CD14-positive monocyte (primary cell): ENCODE results near the gene SYNPO. TPM values are rescaled to one million over a fixed set of nuclear protein-coding genes. Genes with fewer than 3 reads are reported as not detected.

Source experiments
- DNase-seq, 3 donors: peaks; one replicate each; pipeline ENCODE4 v3.0.0-alpha.2; 2011 to 2022
- H2AFZ ChIP-seq: 2 replicates; pipeline ENCODE4 v1.6.0; 2012; ENCODE audit warnings: mild to moderate bottlenecking, low read depth, low read length, inconsistent platforms; ENCODE audit not compliant: insufficient read depth, poor library complexity, severe bottlenecking
- H3K27ac ChIP-seq, 2 donors: 1 replicate in 1 of 2; 2 replicates in 1 of 2; pipeline ENCODE4 v1.5.1; 2012 to 2013; ENCODE audit warnings: low read length in 2 of 2, control low read depth in 1 of 2, inconsistent platforms in 1 of 2, low read depth in 1 of 2, mild to moderate bottlenecking in 1 of 2
- H3K27me3 ChIP-seq, 2 donors: one replicate each; pipeline versions ENCODE4 v1.6.0 to v1.6.1; 2011 to 2013; ENCODE audit warnings: low read length in 2 of 2; ENCODE audit not compliant: control insufficient read depth in 2 of 2, insufficient read depth in 2 of 2
- H3K36me3 ChIP-seq, 2 donors: replicated peaks in 1 of 2; 1 replicate in 1 of 2; 2 replicates in 1 of 2; pipeline versions ENCODE4 v1.5.1 to v1.6.1; 2012 to 2013; ENCODE audit warnings: low read length in 2 of 2, control low read depth in 1 of 2, inconsistent platforms in 1 of 2, mild to moderate bottlenecking in 1 of 2; ENCODE audit not compliant: insufficient read depth in 2 of 2, control insufficient read depth in 1 of 2
- H3K4me1 ChIP-seq, 2 donors: 1 replicate in 1 of 2; 2 replicates in 1 of 2; pipeline versions ENCODE4 v1.5.1 to v1.6.1; 2012 to 2013; ENCODE audit warnings: low read length in 2 of 2, control low read depth in 1 of 2, inconsistent platforms in 1 of 2, mild to moderate bottlenecking in 1 of 2, moderate library complexity in 1 of 2; ENCODE audit not compliant: insufficient read depth in 2 of 2, control insufficient read depth in 1 of 2
- H3K4me2 ChIP-seq: replicated peaks from 2 replicates; pipeline ENCODE3; 2012; ENCODE audit warnings: low read length, moderate library complexity, mild to moderate bottlenecking; ENCODE audit not compliant: poor library complexity, severe bottlenecking; ENCODE audit errors: extremely low read depth
- H3K4me3 ChIP-seq, 3 experiments: fragments of 200-600 bp in 1 of 3; sonication (generic) in 1 of 3; replicated peaks in 1 of 3; 1 replicate in 2 of 3; 2 replicates in 1 of 3; pipeline ENCODE4 v1.5.1; 2011 to 2013; ENCODE audit warnings: low read length in 3 of 3, mild to moderate bottlenecking in 3 of 3, control low read depth in 2 of 3, low read depth in 2 of 3, inconsistent platforms in 1 of 3, moderate library complexity in 1 of 3
- H3K79me2 ChIP-seq: 2 replicates; pipeline ENCODE4 v1.6.0; 2012; ENCODE audit warnings: mild to moderate bottlenecking, control low read depth, inconsistent platforms, low read length, moderate library complexity; ENCODE audit not compliant: insufficient read depth
- H3K9ac ChIP-seq: 2 replicates; pipeline ENCODE4 v1.6.0; 2017; ENCODE audit warnings: low read length, mild to moderate bottlenecking; ENCODE audit not compliant: insufficient read depth, poor library complexity, severe bottlenecking
- H3K9me3 ChIP-seq, 2 donors: replicated peaks in 1 of 2; 1 replicate in 1 of 2; 2 replicates in 1 of 2; pipeline versions ENCODE4 v1.5.1 to v1.6.1; 2012 to 2013; ENCODE audit warnings: low read length in 2 of 2, control low read depth in 1 of 2; ENCODE audit not compliant: control insufficient read depth in 1 of 2, insufficient read depth in 1 of 2
- H4K20me1 ChIP-seq: 2 replicates; pipeline ENCODE4 v1.6.0; 2012; ENCODE audit warnings: mild to moderate bottlenecking, low read length, control low read depth, moderate library complexity; ENCODE audit not compliant: insufficient read depth
- H3K27ac Mint-ChIP-seq, 7 donors: one replicate each; pipeline ENCODE4 v1.8.0; 2020; ENCODE audit warnings: mild to moderate bottlenecking in 7 of 7, mixed read lengths in 7 of 7, moderate library complexity in 6 of 7, inconsistent platforms in 2 of 7
- H3K27me3 Mint-ChIP-seq, 3 donors: one replicate each; pipeline ENCODE4 v1.8.0; 2021 to 2022; ENCODE audit warnings: low read depth in 3 of 3, mild to moderate bottlenecking in 3 of 3, mixed read lengths in 3 of 3, moderate library complexity in 3 of 3, inconsistent platforms in 1 of 3
- H3K36me3 Mint-ChIP-seq, 2 donors: one replicate each; pipeline ENCODE4 v1.8.0; 2020; ENCODE audit warnings: mixed read lengths in 2 of 2, inconsistent platforms in 1 of 2, mild to moderate bottlenecking in 1 of 2
- H3K4me1 Mint-ChIP-seq: one replicate; pipeline ENCODE4 v1.8.0; 2020; ENCODE audit warnings: mild to moderate bottlenecking, mixed read lengths
- H3K4me3 Mint-ChIP-seq, 2 donors: one replicate each; pipeline ENCODE4 v1.8.0; 2020; ENCODE audit warnings: mild to moderate bottlenecking in 2 of 2, mixed read lengths in 2 of 2, moderate library complexity in 1 of 2
- H3K9me3 Mint-ChIP-seq, 7 donors: one replicate each; pipeline ENCODE4 v1.8.0; 2020 to 2022; ENCODE audit warnings: mixed read lengths in 7 of 7, mild to moderate bottlenecking in 6 of 7, moderate library complexity in 6 of 7, inconsistent platforms in 2 of 7
- CTCF ChIP-seq: fragments of 200-600 bp; IDR thresholded peaks from one replicate; pipeline ENCODE4 v1.8.0; 2022; ENCODE audit warnings: antibody characterized with exemption, mild to moderate bottlenecking
- WGBS: methylation state at CpG from one replicate; pipeline ENCODE4 v1.1.5; 2013; ENCODE audit warnings: missing lambda C conversion rate; ENCODE audit not compliant: insufficient coverage; 5-methylcytosine and 5-hydroxymethylcytosine counted together
- intact Hi-C, 2 donors: fragments of 100-400 bp; cut with micrococcal nuclease; formaldehyde crosslinking; loops; one replicate each; pipeline versions ENCODE4 v1.15.0 to v1.15.1; 2023
- polyA plus RNA-seq, 3 donors: library from polyadenylated mRNA; depleted of rRNA in 1 of 3; unstranded in 2 of 3; stranded (reverse) in 1 of 3; fragments of 300-500 nt in 2 of 3; fragments of >200 nt in 1 of 3; fragmentation: Illumina TruSeq in 2 of 3; gene quantifications; 1 replicate in 2 of 3; 2 replicates in 1 of 3; pipeline ENCODE4 v1.2.3, GENCODE V29; 2012 to 2021

SYNPO gene
- polyA plus RNA-seq, 3 donors, result not detected

- no peaks in the 10 kb centered on the region for H3K27me3 ChIP-seq
- H3K4me1 Mint-ChIP-seq, result peaks cover 12% of the 10 kb centered on the region
- intact Hi-C loops, result no loop called here
- TF ChIP-seq CTCF, result no peak
- no peak overlapping the region for H3K4me2 ChIP-seq
- no peaks in the 10 kb centered on the region for H3K27me3 Mint-ChIP-seq
- no peaks in the 10 kb centered on the region for H3K36me3 Mint-ChIP-seq
- H3K36me3 ChIP-seq, result no peaks in the 10 kb centered on the region
- H3K27ac ChIP-seq, result no peak overlapping the region
- H3K79me2 ChIP-seq, result no peaks in the 10 kb centered on the region
- H3K4me3 Mint-ChIP-seq, result no peak overlapping the region
- no peak overlapping the region for H3K9ac ChIP-seq
- 100% methylated on average over 3 of the region's 12 CpGs for WGBS
- H3K9me3 Mint-ChIP-seq, result peaks cover 0 to 2% (median 0%) of the 10 kb centered on the region in 7 donors
- no peak overlapping the region for H3K27ac Mint-ChIP-seq
- no peak for DNase-seq
- H4K20me1 ChIP-seq, result no peaks in the 10 kb centered on the region
- no peaks in the 10 kb centered on the region for H3K9me3 ChIP-seq
- H3K4me3 ChIP-seq, result no peak overlapping the region
- H3K4me1 ChIP-seq, result no peaks in the 10 kb centered on the region
- no peak overlapping the region for H2AFZ ChIP-seq
Measured at GRCh38 chr5:150595466-150596031, 44.9 kb upstream of the SYNPO start.

GRCh38 chr5:150596313-150596712 lies 44.1 kb upstream of the SYNPO start:
- Histone ChIP-seq H3K4me2 (no peak overlapping the region), H3K27ac (no peak overlapping the region), H3K4me1 (no peaks in the 10 kb centered on the region), H3K36me3 (no peaks in the 10 kb centered on the region), H3K4me3 (no peak overlapping the region), H3K9me3 (no peaks in the 10 kb centered on the region), H3K79me2 (no peaks in the 10 kb centered on the region), H3K9ac (no peak overlapping the region), H4K20me1 (no peaks in the 10 kb centered on the region), H2AFZ (no peak overlapping the region), H3K27me3 (no peaks in the 10 kb centered on the region)
- TF ChIP-seq CTCF, result no peak
- intact Hi-C loops, result no loop called here
- Mint-ChIP-seq H3K27ac (no peak overlapping the region), H3K36me3 (no peaks in the 10 kb centered on the region), H3K27me3 (no peaks in the 10 kb centered on the region), H3K4me1 (peaks cover 12% of the 10 kb centered on the region), H3K4me3 (no peak overlapping the region), H3K9me3 (peaks cover 0 to 2% (median 0%) of the 10 kb centered on the region in 7 donors)
- 92% methylated on average over 9 of the region's 9 CpGs for whole genome bisulfite sequencing
- DNase-seq, result no peak
